HepG2 (cell line): Measurements from ENCODE around the gene BABAM1. TPM values are rescaled to one million over a fixed set of nuclear protein-coding genes. Genes with fewer than 3 reads are reported as not detected.
A peak's percentile ranks its signal among the peaks of the same experiment; 100 is the strongest.

Source experiments
- ESRRA ChIP-seq: sonication (generic); formaldehyde crosslinking; IDR thresholded peaks from 2 replicates; pipeline ENCODE4 v1.5.1; 2020; ENCODE audit warnings: mild to moderate bottlenecking, low read depth, missing genetic modification reagents
- HMG20A ChIP-seq: IDR thresholded peaks from 2 replicates; pipeline ENCODE4 v1.6.1; 2016; ENCODE audit warnings: borderline replicate concordance
- KDM5B ChIP-seq: sonication (generic); formaldehyde crosslinking; IDR thresholded peaks from 2 replicates; pipeline ENCODE4 v1.4.0; 2020; ENCODE audit warnings: missing genetic modification reagents, mild to moderate bottlenecking, borderline replicate concordance
- MEIS2 ChIP-seq: sonication (generic); formaldehyde crosslinking; IDR thresholded peaks from 2 replicates; pipeline ENCODE4 v1.9.0; 2021; ENCODE audit warnings: mild to moderate bottlenecking, missing genetic modification reagents
- NFIB ChIP-seq: sonication (generic); formaldehyde crosslinking; IDR thresholded peaks from 2 replicates; pipeline ENCODE4 v1.9.0; 2021; ENCODE audit warnings: missing genetic modification reagents, mild to moderate bottlenecking, borderline replicate concordance
- POLR2AphosphoS5 ChIP-seq: IDR thresholded peaks from 2 replicates; pipeline ENCODE4 v1.6.1; 2012; ENCODE audit warnings: low read depth, low read length
- SMAD9 ChIP-seq: sonication (generic); formaldehyde crosslinking; IDR thresholded peaks from 2 replicates; pipeline ENCODE4 v1.5.1; 2020; ENCODE audit warnings: mild to moderate bottlenecking, missing genetic modification reagents
- SMARCC2 ChIP-seq: fragments of 450-650 bp; IDR thresholded peaks from 2 replicates; pipeline ENCODE4 v1.6.1; 2017; ENCODE audit warnings: antibody characterized with exemption, mild to moderate bottlenecking
- ZBTB43 ChIP-seq: sonication (generic); formaldehyde crosslinking; conservative IDR thresholded peaks from 2 replicates; pipeline ENCODE4 v1.4.0; 2020; ENCODE audit warnings: missing genetic modification reagents
- ZFP37 ChIP-seq: sonication (generic); formaldehyde crosslinking; IDR thresholded peaks from 2 replicates; pipeline ENCODE4 v1.4.0; 2020; ENCODE audit warnings: missing genetic modification reagents, borderline replicate concordance
- ZFY ChIP-seq: sonication (generic); formaldehyde crosslinking; IDR thresholded peaks from 2 replicates; pipeline ENCODE4 v1.4.0; 2020; ENCODE audit warnings: missing genetic modification reagents
- ZNF292 ChIP-seq: sonication (generic); formaldehyde crosslinking; IDR thresholded peaks from 2 replicates; pipeline ENCODE4 v1.8.1; 2022; ENCODE audit warnings: mild to moderate bottlenecking, low read depth, missing genetic modification reagents, borderline replicate concordance
- ZNF605 ChIP-seq: sonication (generic); formaldehyde crosslinking; IDR thresholded peaks from 2 replicates; pipeline ENCODE4 v1.8.0; 2022; ENCODE audit warnings: mild to moderate bottlenecking, missing genetic modification reagents
- ZNF773 ChIP-seq: sonication (generic); formaldehyde crosslinking; IDR thresholded peaks from 2 replicates; pipeline ENCODE4 v1.4.0; 2020; ENCODE audit warnings: missing genetic modification reagents, borderline replicate concordance
- polyA plus RNA-seq, 8 experiments: library from polyadenylated mRNA; depleted of rRNA in 3 of 8; stranded (reverse) in 7 of 8; unstranded in 1 of 8; fragments of >200 nt; fragmentation: Illumina TruSeq in 4 of 8; extraction: Trizol in 4 of 8; gene quantifications; 2 replicates each; pipeline versions ENCODE4 v1.2.1 to v1.2.3, GENCODE V29; 2011 to 2016; ENCODE audit warnings: low read depth in 4 of 8, missing spikeins in 1 of 8, mixed read lengths in 1 of 8; ENCODE audit not compliant: insufficient read depth in 1 of 8
- total RNA-seq, 5 experiments: library from RNA; depleted of rRNA; stranded (reverse); fragments of >200 nt; fragmentation: Illumina TruSeq; extraction: Trizol; gene quantifications; 2 replicates each; pipeline ENCODE4 v1.2.3, GENCODE V29; 2016; ENCODE audit warnings: low read depth in 1 of 5
- TF ChIP-seq, protein P1 (sequence below): sonication (generic); formaldehyde crosslinking; IDR thresholded peaks from 2 replicates; pipeline ENCODE4 v1.5.0; 2020; ENCODE audit warnings: missing genetic modification reagents, mild to moderate bottlenecking, borderline replicate concordance
- TF ChIP-seq, protein P2 (sequence below): IDR thresholded peaks from 2 replicates; pipeline ENCODE4 v1.6.1; 2012; ENCODE audit warnings: inconsistent platforms
- TF ChIP-seq, protein P3 (sequence below): sonication (generic); formaldehyde crosslinking; IDR thresholded peaks from one replicate; pipeline ENCODE4 v1.5.1; 2020; ENCODE audit warnings: mild to moderate bottlenecking, missing genetic modification reagents; ENCODE audit errors: not compliant biosample characterization

BABAM1 gene
- total and polyA plus RNA-seq, 2 of the 13 experiments (the other 11 are each of a cell fraction or from before 2014, with no cell fraction given), result 70.0 to 82.0 TPM

DNA sequence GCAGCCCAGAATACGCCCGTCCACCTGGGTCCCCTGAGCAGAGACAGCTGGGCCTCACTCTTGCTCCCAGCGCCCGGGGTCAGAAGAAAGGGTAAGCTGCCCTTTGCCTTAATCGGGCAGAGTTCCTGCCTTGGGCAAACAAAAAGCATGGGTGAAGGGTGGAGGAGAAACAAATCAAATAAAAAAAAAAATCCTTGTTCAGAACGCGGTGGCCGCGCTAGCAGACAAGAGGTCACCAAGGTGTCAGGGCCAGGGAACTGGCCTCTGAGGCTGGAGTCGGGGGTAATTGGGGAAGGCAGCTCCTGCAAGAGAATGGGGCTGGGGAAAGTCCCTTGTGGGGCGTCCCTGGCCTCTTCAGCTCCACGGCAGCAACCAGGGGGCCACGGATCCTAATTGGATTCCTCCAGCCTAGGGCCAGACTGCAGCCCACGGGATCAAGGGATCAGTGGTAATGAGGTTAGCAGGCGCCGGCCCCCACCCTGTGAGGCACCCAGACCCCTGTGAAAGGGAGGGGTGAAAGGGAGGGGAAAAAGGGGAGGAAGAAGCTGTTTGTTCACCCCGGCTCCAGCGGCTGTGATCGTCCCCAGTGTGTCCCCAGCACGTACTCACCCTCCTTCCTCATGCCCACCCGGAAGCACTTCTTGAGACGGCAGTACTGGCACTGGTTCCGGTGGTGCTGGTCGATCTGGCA lies 27.0 kb upstream of the BABAM1 start (continued):
- TF ChIP-seq ZNF605 (CRISPR knock-in tag), result peak; percentile 38; the same call in 1 of the 2 replicates
- TF ChIP-seq ESRRA (CRISPR knock-in tag), result no peak; the same call in 1 of the 2 replicates
- peak; percentile 56 for TF ChIP-seq ZFY
- no peak for TF ChIP-seq SMARCC2
- TF ChIP-seq HMG20A (CRISPR knock-in tag), result no peak; the same call in 1 of the 2 replicates
- no peak for TF ChIP-seq ZBTB43 (CRISPR knock-in tag)
- TF ChIP-seq, protein P1, sequence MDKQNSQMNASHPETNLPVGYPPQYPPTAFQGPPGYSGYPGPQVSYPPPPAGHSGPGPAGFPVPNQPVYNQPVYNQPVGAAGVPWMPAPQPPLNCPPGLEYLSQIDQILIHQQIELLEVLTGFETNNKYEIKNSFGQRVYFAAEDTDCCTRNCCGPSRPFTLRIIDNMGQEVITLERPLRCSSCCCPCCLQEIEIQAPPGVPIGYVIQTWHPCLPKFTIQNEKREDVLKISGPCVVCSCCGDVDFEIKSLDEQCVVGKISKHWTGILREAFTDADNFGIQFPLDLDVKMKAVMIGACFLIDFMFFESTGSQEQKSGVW (CRISPR knock-in tag), result no peak
- TF ChIP-seq ZNF292 (CRISPR knock-in tag), result peak; percentile 32; the same call in 1 of the 2 replicates
- peak; percentile 41; the same call in 1 of the 2 replicates for TF ChIP-seq POLR2AphosphoS5
- TF ChIP-seq, protein P2, sequence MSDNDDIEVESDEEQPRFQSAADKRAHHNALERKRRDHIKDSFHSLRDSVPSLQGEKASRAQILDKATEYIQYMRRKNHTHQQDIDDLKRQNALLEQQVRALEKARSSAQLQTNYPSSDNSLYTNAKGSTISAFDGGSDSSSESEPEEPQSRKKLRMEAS, result no peak
- TF ChIP-seq MEIS2 (CRISPR knock-in tag), result 0 out of 2 replicates have a peak, but pooled peaks have one; percentile 60
- TF ChIP-seq, protein P3, sequence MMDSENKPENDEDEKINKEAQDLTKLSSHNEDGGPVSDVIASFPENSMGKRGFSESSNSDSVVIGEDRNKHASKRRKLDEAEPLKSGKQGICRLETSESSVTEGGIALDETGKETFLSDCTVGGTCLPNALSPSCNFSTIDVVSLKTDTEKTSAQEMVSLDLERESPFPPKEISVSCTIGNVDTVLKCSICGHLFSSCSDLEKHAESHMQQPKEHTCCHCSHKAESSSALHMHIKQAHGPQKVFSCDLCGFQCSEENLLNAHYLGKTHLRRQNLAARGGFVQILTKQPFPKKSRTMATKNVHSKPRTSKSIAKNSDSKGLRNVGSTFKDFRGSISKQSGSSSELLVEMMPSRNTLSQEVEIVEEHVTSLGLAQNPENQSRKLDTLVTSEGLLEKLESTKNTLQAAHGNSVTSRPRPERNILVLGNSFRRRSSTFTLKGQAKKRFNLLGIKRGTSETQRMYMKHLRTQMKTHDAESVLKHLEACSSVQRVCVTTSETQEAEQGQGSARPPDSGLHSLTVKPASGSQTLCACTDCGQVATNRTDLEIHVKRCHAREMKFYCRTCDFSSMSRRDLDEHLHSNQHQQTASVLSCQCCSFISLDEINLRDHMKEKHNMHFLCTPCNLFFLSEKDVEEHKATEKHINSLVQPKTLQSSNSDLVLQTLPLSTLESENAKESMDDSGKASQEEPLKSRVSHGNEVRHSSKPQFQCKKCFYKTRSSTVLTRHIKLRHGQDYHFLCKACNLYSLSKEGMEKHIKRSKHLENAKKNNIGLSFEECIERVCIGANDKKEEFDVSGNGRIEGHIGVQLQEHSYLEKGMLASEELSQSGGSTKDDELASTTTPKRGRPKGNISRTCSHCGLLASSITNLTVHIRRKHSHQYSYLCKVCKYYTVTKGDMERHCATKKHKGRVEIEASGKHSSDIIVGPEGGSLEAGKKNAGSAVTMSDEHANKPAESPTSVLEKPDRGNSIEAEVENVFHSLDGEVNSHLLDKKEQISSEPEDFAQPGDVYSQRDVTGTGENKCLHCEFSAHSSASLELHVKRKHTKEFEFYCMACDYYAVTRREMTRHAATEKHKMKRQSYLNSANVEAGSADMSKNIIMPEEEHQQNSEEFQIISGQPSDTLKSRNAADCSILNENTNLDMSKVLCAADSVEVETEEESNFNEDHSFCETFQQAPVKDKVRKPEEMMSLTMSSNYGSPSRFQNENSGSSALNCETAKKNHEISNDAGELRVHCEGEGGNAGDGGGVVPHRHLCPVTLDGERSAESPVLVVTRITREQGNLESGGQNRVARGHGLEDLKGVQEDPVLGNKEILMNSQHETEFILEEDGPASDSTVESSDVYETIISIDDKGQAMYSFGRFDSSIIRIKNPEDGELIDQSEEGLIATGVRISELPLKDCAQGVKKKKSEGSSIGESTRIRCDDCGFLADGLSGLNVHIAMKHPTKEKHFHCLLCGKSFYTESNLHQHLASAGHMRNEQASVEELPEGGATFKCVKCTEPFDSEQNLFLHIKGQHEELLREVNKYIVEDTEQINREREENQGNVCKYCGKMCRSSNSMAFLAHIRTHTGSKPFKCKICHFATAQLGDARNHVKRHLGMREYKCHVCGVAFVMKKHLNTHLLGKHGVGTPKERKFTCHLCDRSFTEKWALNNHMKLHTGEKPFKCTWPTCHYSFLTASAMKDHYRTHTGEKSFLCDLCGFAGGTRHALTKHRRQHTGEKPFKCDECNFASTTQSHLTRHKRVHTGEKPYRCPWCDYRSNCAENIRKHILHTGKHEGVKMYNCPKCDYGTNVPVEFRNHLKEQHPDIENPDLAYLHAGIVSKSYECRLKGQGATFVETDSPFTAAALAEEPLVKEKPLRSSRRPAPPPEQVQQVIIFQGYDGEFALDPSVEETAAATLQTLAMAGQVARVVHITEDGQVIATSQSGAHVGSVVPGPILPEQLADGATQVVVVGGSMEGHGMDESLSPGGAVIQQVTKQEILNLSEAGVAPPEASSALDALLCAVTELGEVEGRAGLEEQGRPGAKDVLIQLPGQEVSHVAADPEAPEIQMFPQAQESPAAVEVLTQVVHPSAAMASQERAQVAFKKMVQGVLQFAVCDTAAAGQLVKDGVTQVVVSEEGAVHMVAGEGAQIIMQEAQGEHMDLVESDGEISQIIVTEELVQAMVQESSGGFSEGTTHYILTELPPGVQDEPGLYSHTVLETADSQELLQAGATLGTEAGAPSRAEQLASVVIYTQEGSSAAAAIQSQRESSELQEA (CRISPR knock-in tag), result no peak
- TF ChIP-seq ZFP37 (CRISPR knock-in tag), result no peak
- no peak for TF ChIP-seq NFIB (CRISPR knock-in tag)
- no peak for TF ChIP-seq SMAD9 (CRISPR knock-in tag)
- no peak for TF ChIP-seq KDM5B
- no peak for TF ChIP-seq ZNF773 (CRISPR knock-in tag)
